ENCODE measurements around the gene ALB.

The ALB gene

DNA sequence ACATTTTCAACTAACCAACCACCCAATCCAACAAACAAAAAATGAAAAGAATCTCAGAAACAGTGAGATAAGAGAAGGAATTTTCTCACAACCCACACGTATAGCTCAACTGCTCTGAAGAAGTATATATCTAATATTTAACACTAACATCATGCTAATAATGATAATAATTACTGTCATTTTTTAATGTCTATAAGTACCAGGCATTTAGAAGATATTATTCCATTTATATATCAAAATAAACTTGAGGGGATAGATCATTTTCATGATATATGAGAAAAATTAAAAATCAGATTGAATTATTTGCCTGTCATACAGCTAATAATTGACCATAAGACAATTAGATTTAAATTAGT is 27.7 kb downstream of the ALB start:
- no peak for DNase-seq (ENCODE audit: low spot score)

DNA sequence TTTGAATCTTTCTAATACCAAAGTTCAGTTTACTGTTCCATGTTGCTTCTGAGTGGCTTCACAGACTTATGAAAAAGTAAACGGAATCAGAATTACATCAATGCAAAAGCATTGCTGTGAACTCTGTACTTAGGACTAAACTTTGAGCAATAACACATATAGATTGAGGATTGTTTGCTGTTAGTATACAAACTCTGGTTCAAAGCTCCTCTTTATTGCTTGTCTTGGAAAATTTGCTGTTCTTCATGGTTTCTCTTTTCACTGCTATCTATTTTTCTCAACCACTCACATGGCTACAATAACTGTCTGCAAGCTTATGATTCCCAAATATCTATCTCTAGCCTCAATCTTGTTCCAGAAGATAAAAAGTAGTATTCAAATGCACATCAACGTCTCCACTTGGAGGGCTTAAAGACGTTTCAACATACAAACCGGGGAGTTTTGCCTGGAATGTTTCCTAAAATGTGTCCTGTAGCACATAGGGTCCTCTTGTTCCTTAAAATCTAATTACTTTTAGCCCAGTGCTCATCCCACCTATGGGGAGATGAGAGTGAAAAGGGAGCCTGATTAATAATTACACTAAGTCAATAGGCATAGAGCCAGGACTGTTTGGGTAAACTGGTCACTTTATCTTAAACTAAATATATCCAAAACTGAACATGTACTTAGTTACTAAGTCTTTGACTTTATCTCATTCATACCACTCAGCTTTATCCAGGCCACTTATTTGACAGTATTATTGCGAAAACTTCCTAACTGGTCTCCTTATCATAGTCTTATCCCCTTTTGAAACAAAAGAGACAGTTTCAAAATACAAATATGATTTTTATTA is 28.3 kb downstream of the ALB start:
- no peak for DNase-seq (ENCODE audit: low spot score)

DNA sequence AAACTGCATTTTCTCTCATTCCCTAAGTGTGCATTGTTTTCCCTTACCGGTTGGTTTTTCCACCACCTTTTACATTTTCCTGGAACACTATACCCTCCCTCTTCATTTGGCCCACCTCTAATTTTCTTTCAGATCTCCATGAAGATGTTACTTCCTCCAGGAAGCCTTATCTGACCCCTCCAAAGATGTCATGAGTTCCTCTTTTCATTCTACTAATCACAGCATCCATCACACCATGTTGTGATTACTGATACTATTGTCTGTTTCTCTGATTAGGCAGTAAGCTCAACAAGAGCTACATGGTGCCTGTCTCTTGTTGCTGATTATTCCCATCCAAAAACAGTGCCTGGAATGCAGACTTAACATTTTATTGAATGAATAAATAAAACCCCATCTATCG is 29.1 kb downstream of the ALB start:
- DNase-seq (ENCODE audit: low spot score) = no peak

- DNase-seq (ENCODE audit: low spot score) = no peak
Observed at GRCh38 chr4:73434311-73434710, 30.2 kb downstream of the ALB start.

GRCh38 chr4:73435984-73436383 is 31.9 kb downstream of the ALB start, which contains the start of gene AFP:
Gene AFP (plus strand): TSS chr4:73436221. CDS start chr4:73436263, 42 bp downstream.
- no peak for DNase-seq (ENCODE audit: low spot score)

- no peak for DNase-seq (ENCODE audit: low spot score)
Observed at GRCh38 chr4:73436674-73437557, 32.8 kb downstream of the ALB start.

- no peak for DNase-seq (ENCODE audit: low spot score)
Observed at GRCh38 chr4:73437558-73437956, 33.5 kb downstream of the ALB start.

DNA sequence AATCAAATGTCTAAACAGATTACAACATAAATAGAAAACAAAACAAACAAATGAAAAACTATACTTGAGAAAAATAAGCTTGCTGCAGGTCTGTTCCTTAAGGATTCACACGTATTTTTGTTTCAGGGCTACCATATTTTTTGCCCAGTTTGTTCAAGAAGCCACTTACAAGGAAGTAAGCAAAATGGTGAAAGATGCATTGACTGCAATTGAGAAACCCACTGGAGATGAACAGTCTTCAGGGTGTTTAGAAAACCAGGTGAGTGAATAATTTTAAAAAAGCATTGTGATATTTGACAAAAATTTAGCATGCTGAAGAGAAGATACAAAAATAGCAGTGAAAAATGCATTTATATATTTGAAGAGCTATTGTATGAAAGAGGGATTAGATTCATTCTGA is 34.0 kb downstream of the ALB start:
- DNase-seq (ENCODE audit: low spot score) = no peak

- no peak for DNase-seq (ENCODE audit: low spot score)
Observed at GRCh38 chr4:73438582-73439215, 34.6 kb downstream of the ALB start.

- no peak for DNase-seq (ENCODE audit: low spot score)
Observed at GRCh38 chr4:73439445-73439844, 35.4 kb downstream of the ALB start.

- no peak for DNase-seq (ENCODE audit: low spot score)
Observed at GRCh38 chr4:73439991-73440390, 35.9 kb downstream of the ALB start.

DNA sequence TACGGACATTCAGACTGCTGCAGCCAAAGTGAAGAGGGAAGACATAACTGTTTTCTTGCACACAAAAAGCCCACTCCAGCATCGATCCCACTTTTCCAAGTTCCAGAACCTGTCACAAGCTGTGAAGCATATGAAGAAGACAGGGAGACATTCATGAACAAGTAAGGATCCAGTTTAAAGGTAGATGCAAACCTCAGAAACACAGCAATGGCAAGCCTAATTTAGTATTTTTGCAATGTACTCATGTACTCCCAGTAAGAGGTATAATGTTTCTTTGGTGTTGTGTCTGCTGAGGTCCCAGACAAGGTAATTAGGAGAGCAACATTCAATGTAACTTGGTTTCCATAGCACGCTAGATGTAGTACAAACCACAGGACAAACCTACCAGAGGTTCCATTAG is 36.6 kb downstream of the ALB start:
- DNase-seq (ENCODE audit: low spot score) = no peak

DNA sequence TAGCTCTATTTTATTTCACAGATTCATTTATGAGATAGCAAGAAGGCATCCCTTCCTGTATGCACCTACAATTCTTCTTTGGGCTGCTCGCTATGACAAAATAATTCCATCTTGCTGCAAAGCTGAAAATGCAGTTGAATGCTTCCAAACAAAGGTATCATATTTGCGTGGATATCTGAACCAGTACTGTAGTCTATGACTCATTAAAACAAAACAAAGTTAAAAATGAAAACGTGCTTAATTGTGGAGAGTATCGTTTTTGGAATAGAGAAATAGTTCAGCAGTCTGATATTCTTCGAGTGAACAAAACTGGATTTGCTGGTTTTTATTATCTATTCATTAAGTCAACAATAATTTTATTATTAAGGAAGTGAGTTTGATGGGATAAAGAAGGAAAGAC is 38.2 kb downstream of the ALB start:
- DNase-seq (ENCODE audit: low spot score) = no peak

GRCh38 chr4:73443224-73443623 is 39.1 kb downstream of the ALB start:
- no peak for DNase-seq (ENCODE audit: low spot score)

DNA sequence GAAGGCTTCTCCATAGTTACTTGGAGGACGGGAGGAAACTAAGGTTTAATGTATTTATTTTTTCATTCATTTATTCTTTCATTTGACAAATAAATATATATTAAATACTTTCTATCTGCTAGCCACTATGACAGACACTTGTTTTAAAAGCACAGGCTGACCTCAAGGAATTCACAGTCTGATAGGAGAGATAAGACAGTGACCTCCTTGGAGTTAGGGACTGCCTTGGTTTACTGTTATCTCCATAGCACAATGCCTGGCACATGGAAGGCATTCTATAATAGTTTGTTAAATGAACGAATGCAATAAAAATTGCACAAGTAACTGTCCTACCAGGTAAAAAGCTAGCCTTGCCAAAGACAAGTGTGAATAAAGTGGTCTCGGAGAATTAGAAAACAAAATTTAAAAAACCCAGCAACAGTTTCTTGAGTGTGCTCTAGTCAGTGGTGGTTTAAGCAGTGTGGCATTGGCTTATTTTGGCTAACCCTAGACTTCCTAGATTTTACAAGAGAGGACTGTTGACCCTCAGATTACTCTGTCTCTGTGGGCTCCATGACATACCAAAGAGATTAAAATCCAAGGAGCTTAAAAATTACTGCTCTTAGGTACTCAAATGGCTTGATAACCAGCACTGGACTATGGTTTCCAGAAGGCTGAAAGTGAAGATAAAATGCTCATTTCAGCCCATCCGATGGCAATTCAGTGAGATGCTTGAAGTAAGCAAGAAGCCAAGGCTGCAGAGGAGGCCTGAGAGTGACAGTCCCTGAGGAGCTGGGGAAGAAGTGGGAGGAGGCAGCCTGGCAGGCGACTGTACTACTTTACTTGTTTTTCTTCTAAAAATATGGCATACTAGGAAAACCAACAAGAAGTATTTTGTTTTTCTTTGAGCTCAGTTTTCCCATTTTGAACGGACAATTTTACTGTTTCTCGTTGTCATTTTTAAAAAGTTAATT is 41.6 kb downstream of the ALB start:
- DNase-seq (ENCODE audit: low spot score) = no peak

DNA sequence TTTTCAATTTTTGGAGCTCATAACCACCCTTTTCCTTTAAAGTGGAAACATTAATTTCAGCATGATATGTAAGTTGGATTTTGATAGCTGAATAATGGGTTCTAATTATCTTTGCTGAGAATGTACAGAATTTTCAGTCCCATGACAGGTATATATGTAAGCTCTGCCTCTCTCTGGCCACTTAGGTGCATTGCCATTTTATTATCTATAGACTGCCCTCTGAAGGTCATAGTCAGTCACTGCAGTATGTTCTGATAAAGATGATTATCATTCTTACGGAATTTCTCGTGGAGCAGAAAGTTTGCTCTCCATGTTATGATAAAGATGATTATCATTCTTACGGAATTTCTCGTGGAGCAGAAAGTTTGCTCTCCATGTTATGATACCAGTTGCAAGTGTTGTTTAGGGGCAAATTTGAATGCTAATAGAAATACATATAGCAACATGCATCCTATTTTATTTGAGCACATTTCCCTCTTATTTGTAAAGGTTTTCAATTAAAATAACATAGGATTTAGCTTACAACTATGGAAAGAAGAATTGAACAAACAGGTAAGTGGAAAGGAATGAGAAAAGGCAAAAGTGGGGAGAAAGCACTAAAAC is 42.4 kb downstream of the ALB start:
- DNase-seq (ENCODE audit: low spot score) = no peak

- DNase-seq (ENCODE audit: low spot score) = no peak
Observed at GRCh38 chr4:73447671-73448070, 43.6 kb downstream of the ALB start.

DNA sequence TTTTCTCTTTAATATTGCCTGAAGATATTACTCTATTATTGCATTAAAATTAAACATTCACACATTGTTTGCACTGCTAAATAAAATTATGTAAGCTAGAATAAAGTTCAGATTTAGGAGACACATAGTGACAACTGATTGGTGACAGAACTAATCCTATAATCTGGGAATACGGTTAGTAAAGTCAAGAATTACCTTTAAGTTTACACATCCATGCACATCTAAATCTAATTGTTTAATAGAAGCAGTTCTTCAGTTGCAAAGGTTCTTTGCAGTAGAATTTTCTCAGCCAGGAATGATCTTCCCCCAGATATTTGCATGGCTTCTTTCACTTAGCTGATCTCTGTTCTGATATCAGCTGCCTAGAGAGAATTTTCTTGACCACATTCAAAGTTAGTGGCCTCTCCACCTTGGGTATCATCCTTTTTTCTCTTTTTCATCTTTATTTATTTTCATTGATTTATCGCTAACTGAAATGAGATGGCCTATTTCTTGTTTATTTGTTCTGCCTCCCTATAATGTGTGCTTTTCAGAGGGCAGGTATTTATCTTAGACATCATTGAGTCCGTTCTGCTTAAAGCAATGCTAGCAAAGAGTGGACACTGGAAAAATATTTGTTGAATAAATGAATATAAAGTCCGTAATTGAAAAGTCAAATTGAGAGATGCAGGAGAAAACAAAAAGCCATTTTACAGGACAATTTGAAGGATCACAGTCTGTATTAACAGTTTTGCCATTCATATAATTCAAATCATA is 44.5 kb downstream of the ALB start:
- no peak for DNase-seq (ENCODE audit: low spot score)

GRCh38 chr4:73450398-73451004 is 46.4 kb downstream of the ALB start:
- DNase-seq (ENCODE audit: low spot score) = no peak

DNA sequence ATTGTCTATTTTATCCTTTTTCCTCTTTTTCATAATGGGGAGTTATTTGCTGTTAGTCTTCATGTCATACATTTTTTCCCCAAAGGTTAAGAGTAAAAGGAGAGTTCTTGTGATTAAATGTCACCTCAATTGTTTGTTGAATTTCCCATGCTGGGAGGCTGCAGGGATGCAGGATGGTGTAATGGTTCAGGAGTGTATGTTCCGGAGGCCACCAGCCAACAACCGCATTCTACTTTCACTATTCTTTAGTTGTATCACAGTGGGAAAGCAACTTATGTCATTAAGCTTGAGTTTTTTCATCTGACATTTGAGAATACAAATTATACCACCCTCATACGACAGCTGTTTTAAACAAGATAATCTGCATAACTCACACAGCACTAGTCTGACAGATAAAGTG is 47.3 kb downstream of the ALB start:
- DNase-seq (ENCODE audit: low spot score) = no peak

Data from HuH-7.5 (cell line).